SK-N-SH treated with all-trans-retinoic acid at 6 μM for 48 hours (cell line): ENCODE data around the gene OR56A1.

ENCODE experiments used
- ARNTL ChIP-seq: fragments of 450-650 bp; formaldehyde crosslinking; IDR thresholded peaks from 2 replicates; pipeline ENCODE4 v1.5.0; 2020; ENCODE audit warnings: low read depth, mild to moderate bottlenecking, moderate library complexity, borderline replicate concordance
- CREB5 ChIP-seq: fragments of 250-450 bp; sonication (Bioruptor Pico); IDR thresholded peaks from 2 replicates; pipeline ENCODE4 v1.5.1; 2020; ENCODE audit warnings: low read depth, mild to moderate bottlenecking, moderate library complexity
- ESRRG ChIP-seq: fragments of 250-450 bp; sonication (Bioruptor Pico); IDR thresholded peaks from 2 replicates; pipeline ENCODE4 v1.6.1; 2021; ENCODE audit warnings: mild to moderate bottlenecking
- RARB ChIP-seq: fragments of 250-450 bp; sonication (Bioruptor Pico); IDR thresholded peaks from 2 replicates; pipeline ENCODE4 v1.8.0; 2021; ENCODE audit warnings: mild to moderate bottlenecking, moderate library complexity
- SNAI2 ChIP-seq: fragments of 250-450 bp; sonication (Bioruptor Pico); IDR thresholded peaks from 2 replicates; pipeline ENCODE4 v1.5.0; 2020; ENCODE audit warnings: mild to moderate bottlenecking, moderate library complexity
- TCF4 ChIP-seq: fragments of 250-450 bp; sonication (Bioruptor Pico); IDR thresholded peaks from 2 replicates; pipeline ENCODE4 v1.8.0; 2021; ENCODE audit warnings: mild to moderate bottlenecking, moderate library complexity, borderline replicate concordance
- ZC3H10 ChIP-seq: fragments of 250-450 bp; sonication (Bioruptor Pico); IDR thresholded peaks from 2 replicates; pipeline ENCODE4 v1.5.1; 2021; ENCODE audit warnings: mild to moderate bottlenecking, moderate library complexity
- ZNF70 ChIP-seq: fragments of 450-650 bp; formaldehyde crosslinking; IDR thresholded peaks from 2 replicates; pipeline ENCODE4 v1.5.0; 2020; ENCODE audit warnings: mild to moderate bottlenecking, moderate library complexity
- TF ChIP-seq, protein P1 (sequence below): fragments of 250-450 bp; sonication (Bioruptor Pico); IDR thresholded peaks from 2 replicates; pipeline ENCODE4 v1.8.0; 2021; ENCODE audit warnings: low read depth, mild to moderate bottlenecking, moderate library complexity, borderline replicate concordance

- no peak for TF ChIP-seq CREB5
- no peak for TF ChIP-seq SNAI2 (CRISPR knock-in tag)
- no peak for TF ChIP-seq ESRRG (CRISPR knock-in tag)
- TF ChIP-seq ZNF70 (CRISPR knock-in tag): no peak
- TF ChIP-seq ARNTL: no peak
- no peak for TF ChIP-seq TCF4 (CRISPR knock-in tag)
- TF ChIP-seq, protein P1, sequence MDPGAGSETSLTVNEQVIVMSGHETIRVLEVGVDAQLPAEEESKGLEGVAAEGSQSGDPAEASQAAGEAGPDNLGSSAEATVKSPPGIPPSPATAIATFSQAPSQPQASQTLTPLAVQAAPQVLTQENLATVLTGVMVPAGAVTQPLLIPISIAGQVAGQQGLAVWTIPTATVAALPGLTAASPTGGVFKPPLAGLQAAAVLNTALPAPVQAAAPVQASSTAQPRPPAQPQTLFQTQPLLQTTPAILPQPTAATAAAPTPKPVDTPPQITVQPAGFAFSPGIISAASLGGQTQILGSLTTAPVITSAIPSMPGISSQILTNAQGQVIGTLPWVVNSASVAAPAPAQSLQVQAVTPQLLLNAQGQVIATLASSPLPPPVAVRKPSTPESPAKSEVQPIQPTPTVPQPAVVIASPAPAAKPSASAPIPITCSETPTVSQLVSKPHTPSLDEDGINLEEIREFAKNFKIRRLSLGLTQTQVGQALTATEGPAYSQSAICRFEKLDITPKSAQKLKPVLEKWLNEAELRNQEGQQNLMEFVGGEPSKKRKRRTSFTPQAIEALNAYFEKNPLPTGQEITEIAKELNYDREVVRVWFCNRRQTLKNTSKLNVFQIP (CRISPR knock-in tag): no peak
- TF ChIP-seq RARB (CRISPR knock-in tag): no peak
- no peak for TF ChIP-seq ZC3H10
Measured at GRCh38 chr11:5983443-5983842, 47.1 kb downstream of the OR56A1 start.
